ENCODE measurements around the gene SERTAD1.
A peak's percentile ranks its signal among the peaks of the same experiment; 100 is the strongest.

SERTAD1 gene

GRCh38 chr19:40381321-40381720 lies 44.5 kb downstream of the SERTAD1 start:
- DNase-seq (no peak), ATAC-seq (replicated peaks) (no peak)
- no peaks in the 10 kb centered on the region for H3K9me3 Mint-ChIP-seq
- H3K36me3 Mint-ChIP-seq (ENCODE audit: insufficient read depth) = peaks cover 5% of the 10 kb centered on the region
- H3K4me3 Mint-ChIP-seq = no peak overlapping the region
- H3K27ac Mint-ChIP-seq = peak overlapping the region in 1 of 2 donors; percentile 85
- no peaks in the 10 kb centered on the region for H3K27me3 Mint-ChIP-seq
- peaks cover 0 to 3% of the 10 kb centered on the region in 2 donors for H3K4me1 Mint-ChIP-seq (ENCODE audit: low read depth in 2 of 2)

- ATAC-seq (replicated peaks) = no peak
- DNase-seq = no peak
- Mint-ChIP-seq H3K27me3 (no peaks in the 10 kb centered on the region), H3K36me3 (ENCODE audit: insufficient read depth) (peaks cover 5% of the 10 kb centered on the region), H3K4me3 (no peak overlapping the region), H3K4me1 (ENCODE audit: low read depth in 2 of 2) (peaks cover 0 to 3% of the 10 kb centered on the region in 2 donors), H3K9me3 (no peaks in the 10 kb centered on the region), H3K27ac (peak overlapping the region in 1 of 2 donors; percentile 63)
Observed at GRCh38 chr19:40380199-40381037, 45.4 kb downstream of the SERTAD1 start.

- Mint-ChIP-seq H3K4me1 (ENCODE audit: low read depth in 2 of 2) (peaks cover 2 to 3% of the 10 kb centered on the region in 2 donors), H3K27ac (peak overlapping the region in 1 of 2 donors; percentile 63), H3K36me3 (ENCODE audit: insufficient read depth) (peaks cover 8% of the 10 kb centered on the region), H3K27me3 (no peaks in the 10 kb centered on the region), H3K4me3 (no peak overlapping the region), H3K9me3 (no peaks in the 10 kb centered on the region)
- DNase-seq (no peak), ATAC-seq (replicated peaks) (no peak)
Observed at GRCh38 chr19:40379446-40380198, 46.2 kb downstream of the SERTAD1 start.

GRCh38 chr19:40378509-40378908 lies 47.3 kb downstream of the SERTAD1 start:
- ATAC-seq (replicated peaks) = no peak
- H3K27me3 Mint-ChIP-seq = no peaks in the 10 kb centered on the region

GRCh38 chr19:40377876-40378385 lies 47.9 kb downstream of the SERTAD1 start:
- ATAC-seq (replicated peaks) (no peak), DNase-seq (no peak)
- H3K36me3 Mint-ChIP-seq (ENCODE audit: insufficient read depth) = peaks cover 21% of the 10 kb centered on the region
- peaks cover 5 to 7% of the 10 kb centered on the region in 2 donors for H3K4me1 Mint-ChIP-seq (ENCODE audit: low read depth in 2 of 2)
- no peaks in the 10 kb centered on the region for H3K9me3 Mint-ChIP-seq
- no peaks in the 10 kb centered on the region for H3K27me3 Mint-ChIP-seq
- H3K27ac Mint-ChIP-seq = peak overlapping the region in 1 of 2 donors; percentile 46
- no peak overlapping the region for H3K4me3 Mint-ChIP-seq

More at GRCh38 chr19:40378509-40378908, 47.3 kb downstream of the SERTAD1 start:
- no peaks in the 10 kb centered on the region for H3K9me3 Mint-ChIP-seq
- no peak overlapping the region for H3K27ac Mint-ChIP-seq
- no peak for DNase-seq
- H3K36me3 Mint-ChIP-seq (ENCODE audit: insufficient read depth) = peaks cover 17% of the 10 kb centered on the region
- no peak overlapping the region for H3K4me3 Mint-ChIP-seq
- peaks cover 5 to 7% of the 10 kb centered on the region in 2 donors for H3K4me1 Mint-ChIP-seq (ENCODE audit: low read depth in 2 of 2)

GRCh38 chr19:40376286-40376862 lies 49.4 kb downstream of the SERTAD1 start:
- Mint-ChIP-seq H3K9me3 (no peaks in the 10 kb centered on the region), H3K36me3 (ENCODE audit: insufficient read depth) (peaks cover 22% of the 10 kb centered on the region), H3K27ac (peak overlapping the region in 1 of 2 donors; percentile 46), H3K4me3 (no peak overlapping the region), H3K4me1 (ENCODE audit: low read depth in 2 of 2) (peaks cover 5% of the 10 kb centered on the region in 2 donors), H3K27me3 (no peaks in the 10 kb centered on the region)
- ATAC-seq (replicated peaks) (no peak), DNase-seq (no peak)

- DNase-seq = no peak
- H3K4me1 Mint-ChIP-seq (ENCODE audit: low read depth in 2 of 2) = peaks cover 5% of the 10 kb centered on the region in 2 donors
- peaks cover 24% of the 10 kb centered on the region for H3K36me3 Mint-ChIP-seq (ENCODE audit: insufficient read depth)
- no peaks in the 10 kb centered on the region for H3K27me3 Mint-ChIP-seq
- H3K27ac Mint-ChIP-seq = no peak overlapping the region
- H3K4me3 Mint-ChIP-seq = no peak overlapping the region
- H3K9me3 Mint-ChIP-seq = no peaks in the 10 kb centered on the region
- no peak for ATAC-seq (replicated peaks)
Observed at GRCh38 chr19:40374084-40374483, 51.7 kb downstream of the SERTAD1 start.

- no peak for ATAC-seq (replicated peaks)
- no peak overlapping the region for H3K27ac Mint-ChIP-seq
- no peaks in the 10 kb centered on the region for H3K9me3 Mint-ChIP-seq
- peaks cover 35% of the 10 kb centered on the region for H3K36me3 Mint-ChIP-seq (ENCODE audit: insufficient read depth)
- no peaks in the 10 kb centered on the region for H3K27me3 Mint-ChIP-seq
- DNase-seq = no peak
- H3K4me1 Mint-ChIP-seq (ENCODE audit: low read depth in 2 of 2) = peaks cover 5% of the 10 kb centered on the region in 2 donors
- H3K4me3 Mint-ChIP-seq = no peak overlapping the region
Observed at GRCh38 chr19:40371802-40372122, 54.0 kb downstream of the SERTAD1 start.

Data from effector memory CD8-positive, alpha-beta T cell (primary cell).